GM23248 (cell line): Measurements from ENCODE around the gene PRR5L.

Experiments
- EZH2 ChIP-seq: fragments of 200-600 bp; sonication (generic); IDR thresholded peaks from 2 replicates; pipeline ENCODE4 v1.6.1; 2018; ENCODE audit warnings: antibody characterized with exemption, mild to moderate bottlenecking; ENCODE audit not compliant: insufficient read depth, poor library complexity, severe bottlenecking
- EZH2phosphoT487 ChIP-seq: fragments of 200-600 bp; sonication (generic); IDR thresholded peaks from 2 replicates; pipeline ENCODE4 v1.6.1; 2018; ENCODE audit warnings: antibody characterized with exemption, moderate library complexity, mild to moderate bottlenecking, low read depth; ENCODE audit not compliant: insufficient read depth

- TF ChIP-seq EZH2 (no peak), EZH2phosphoT487 (no peak)
Measured at GRCh38 chr11:36426226-36426848, 130.2 kb downstream of the PRR5L start.
